EL (cell line): ENCODE measurements around the gene PI3.
A peak's percentile ranks its signal among the peaks of the same experiment; 100 is the strongest.
"Not testable (repeated sequence)": the region's sequence is repeated elsewhere in the genome, so short reads cannot be mapped to it uniquely, and the experiment has no call there.

Experiments used
- DNase-seq: peaks from one replicate; pipeline ENCODE4 v3.0.0-alpha.2; 2016

PI3 gene

DNA sequence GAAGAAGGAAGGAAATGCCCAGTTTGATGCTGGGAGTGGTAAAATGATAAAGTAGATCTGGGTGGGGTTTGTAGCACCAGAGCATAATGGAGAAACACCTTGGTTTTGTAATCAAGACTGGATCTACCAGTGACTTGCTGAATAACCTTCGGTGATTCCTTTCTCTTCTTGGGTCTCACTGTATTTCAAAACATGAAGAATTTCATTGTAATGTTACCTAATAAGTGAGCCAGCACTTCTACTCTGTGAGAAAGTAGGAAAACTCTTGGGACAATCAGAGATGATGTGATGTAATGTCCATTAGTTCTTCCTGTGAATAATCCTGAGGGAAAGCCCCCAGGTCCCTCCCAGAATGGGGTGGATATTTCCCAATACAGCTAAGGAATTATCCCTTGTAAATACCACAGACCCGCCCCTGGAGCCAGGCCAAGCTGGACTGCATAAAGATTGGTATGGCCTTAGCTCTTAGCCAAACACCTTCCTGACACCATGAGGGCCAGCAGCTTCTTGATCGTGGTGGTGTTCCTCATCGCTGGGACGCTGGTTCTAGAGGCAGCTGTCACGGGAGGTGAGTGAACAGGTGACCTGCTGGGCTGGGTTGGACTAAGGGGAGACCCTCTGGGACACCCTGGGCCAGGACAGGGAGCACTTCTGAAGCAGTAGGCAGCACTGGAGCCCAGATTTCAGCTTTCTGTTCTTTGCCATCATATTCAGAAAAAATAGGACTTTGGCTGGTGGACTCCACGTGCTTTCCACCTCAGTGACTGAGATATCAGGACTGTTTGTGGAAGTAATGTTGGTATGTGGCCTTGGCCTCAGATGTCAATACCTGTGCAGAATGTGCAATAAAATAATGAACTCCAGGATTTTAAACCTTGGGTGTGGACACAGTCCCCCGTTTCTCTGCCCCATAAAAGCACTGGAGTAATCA lies at the start of gene PI3:
Gene PI3, plus strand, starts transcription at position 469 of the 931 bp plus-strand sequence. Its CDS starts 21 bp downstream, at position 490.
- peak; percentile 36 for DNase-seq

DNA sequence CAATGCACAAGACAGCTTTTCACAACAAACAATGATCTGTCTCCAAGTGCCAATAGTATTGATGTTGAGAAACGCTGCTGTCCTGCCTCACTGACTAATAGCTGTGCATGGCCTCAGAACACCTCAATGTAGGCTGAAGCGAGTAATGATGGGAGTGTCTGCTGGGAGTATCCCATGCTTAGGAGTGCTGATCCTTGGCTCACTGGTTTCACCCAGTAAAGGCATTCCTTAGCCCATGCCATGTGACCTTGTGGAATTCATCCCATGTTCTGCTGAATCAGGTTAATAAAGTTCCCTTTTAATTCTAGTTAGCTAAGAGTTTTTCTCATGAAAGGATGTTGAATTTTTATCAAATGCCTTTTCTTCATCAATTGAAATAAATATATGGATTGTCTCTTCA lies 46.6 kb upstream of the PI3 start:
- DNase-seq: no peak

DNA sequence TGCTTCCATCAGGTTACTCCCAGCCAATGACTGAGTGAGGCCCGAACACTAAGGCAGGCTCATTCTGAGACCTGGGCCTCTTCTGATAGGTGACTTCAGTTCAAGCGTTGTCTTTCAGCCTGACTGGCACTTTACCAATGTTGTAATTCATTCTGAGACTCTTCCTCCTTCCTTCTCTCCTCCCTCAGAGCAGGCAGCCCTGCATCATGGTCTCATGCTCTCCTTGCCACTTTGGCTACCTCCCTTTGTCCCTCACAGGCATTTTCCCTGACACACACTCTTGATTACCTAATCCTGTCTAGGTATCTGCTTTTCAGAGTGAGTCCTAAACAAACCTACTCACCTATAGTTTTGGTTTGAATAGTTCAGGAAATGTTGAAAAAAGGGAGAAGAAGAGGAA lies 37.8 kb upstream of the PI3 start:
- DNase-seq: no peak

DNA sequence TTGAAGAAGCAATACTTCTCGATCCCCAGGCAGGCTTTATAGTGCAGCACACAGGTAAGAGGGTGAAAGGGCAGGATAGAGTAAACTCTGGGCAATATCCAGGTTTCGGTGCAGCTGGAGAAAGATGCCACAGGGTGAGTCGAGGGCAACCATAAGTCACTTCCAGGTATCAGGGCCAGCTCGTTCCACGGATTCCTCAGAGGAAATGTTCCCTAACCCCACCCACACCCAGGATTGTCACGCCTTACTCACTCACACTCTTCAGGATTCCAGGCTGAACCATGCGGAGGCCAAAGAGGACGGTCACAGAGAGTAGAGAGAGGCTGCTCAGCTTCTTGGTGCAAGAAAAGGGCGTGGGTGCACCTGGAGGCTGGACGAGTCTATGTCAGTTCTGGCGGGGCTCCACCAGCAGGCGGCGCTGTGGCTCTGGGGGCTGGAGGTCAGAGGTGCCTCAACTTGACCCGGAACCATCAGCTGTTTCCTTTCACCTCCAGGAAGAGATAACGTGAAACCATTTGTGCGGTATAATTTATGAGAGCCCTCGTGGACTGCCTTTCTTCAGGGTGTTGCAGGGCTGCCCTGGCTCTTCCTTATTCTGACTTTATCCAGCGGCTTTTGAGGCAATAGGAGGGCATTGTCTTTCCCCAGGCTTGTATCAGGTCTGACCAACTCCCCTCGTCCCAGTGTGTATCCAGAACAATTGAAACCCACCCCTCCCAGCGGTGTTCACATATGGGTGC lies 36.0 kb upstream of the PI3 start:
- DNase-seq: peak; percentile 8

DNA sequence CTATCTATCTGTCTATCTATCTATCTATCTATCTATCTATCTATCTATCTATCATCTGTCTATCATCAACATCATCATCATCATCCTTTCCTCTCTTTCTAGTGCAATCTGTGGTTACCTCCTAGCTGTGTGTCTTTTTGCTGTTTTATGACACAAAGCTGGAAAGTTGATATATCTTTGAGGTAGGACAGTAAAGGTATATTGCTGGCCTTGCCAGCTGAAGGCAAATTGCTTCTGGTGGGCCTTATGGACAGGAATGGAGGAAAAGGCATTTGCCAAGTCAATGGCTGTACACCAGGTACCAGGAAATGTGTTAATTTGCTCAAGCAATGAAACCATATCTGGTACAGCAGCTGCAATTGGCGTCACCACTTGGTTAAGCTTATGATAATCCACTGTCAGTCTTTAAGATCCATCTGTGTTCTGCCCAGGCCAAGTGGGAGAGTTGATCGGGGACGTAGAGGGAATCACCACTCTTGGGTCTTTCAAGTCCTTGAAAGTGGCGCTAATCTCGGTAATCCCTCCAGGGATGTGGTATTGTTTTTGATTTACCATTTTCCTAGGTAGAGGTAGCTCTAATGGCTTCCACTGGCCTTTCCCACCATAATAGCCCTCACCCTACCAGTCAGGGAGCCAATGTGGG lies 34.8 kb upstream of the PI3 start:
- not testable (repeated sequence) for DNase-seq

- DNase-seq: no peak
These were observed 33.9 kb upstream of the PI3 start for GRCh38 chr20:45140836-45141235.

GRCh38 chr20:45149062-45149461 lies 25.6 kb upstream of the PI3 start:
- no peak for DNase-seq

GRCh38 chr20:45152405-45152804 lies 22.3 kb upstream of the PI3 start:
- DNase-seq: no peak

- DNase-seq: no peak
These were observed 21.6 kb upstream of the PI3 start for GRCh38 chr20:45153147-45153546.

DNA sequence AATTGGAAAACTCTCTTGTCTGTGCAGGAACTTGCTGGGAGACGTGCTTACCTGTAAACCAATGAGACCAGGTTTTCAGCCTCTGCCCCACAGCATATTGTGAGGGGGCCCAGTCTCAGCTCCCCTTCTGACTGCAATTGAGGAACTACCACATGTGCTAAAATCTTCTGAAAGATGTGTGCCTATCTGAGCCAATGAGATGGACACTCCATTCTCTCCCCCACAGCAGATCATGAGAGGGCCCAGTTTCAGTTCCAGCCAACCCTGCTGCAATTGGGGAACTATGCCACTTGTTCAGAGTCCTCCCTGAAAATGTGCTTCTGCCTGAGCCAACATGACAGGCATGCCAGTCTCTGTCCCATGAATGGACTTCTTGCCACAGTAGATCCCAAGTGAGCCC lies 20.9 kb upstream of the PI3 start:
- no peak for DNase-seq

DNA sequence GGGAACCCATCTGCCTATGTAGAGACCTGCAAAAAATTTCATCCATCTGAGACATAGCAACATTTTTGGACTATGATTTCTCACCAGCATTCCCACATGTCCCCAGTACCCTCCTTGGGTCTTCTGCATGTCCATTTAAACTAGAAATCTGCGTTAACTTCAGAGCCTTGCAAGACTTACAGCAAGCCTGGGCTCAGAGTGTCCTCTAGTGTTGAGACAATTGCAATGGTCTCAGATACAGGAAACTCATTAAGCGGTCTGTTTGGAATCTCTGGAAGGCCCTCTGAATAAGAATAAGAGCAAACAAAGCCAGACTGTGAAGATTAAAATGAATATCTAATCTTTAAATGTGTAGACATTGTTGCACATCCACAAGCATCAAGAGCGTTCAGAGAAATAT lies 20.5 kb upstream of the PI3 start:
- DNase-seq: no peak

- DNase-seq: not testable (repeated sequence)
These were observed 19.9 kb upstream of the PI3 start for GRCh38 chr20:45154794-45155193.

DNA sequence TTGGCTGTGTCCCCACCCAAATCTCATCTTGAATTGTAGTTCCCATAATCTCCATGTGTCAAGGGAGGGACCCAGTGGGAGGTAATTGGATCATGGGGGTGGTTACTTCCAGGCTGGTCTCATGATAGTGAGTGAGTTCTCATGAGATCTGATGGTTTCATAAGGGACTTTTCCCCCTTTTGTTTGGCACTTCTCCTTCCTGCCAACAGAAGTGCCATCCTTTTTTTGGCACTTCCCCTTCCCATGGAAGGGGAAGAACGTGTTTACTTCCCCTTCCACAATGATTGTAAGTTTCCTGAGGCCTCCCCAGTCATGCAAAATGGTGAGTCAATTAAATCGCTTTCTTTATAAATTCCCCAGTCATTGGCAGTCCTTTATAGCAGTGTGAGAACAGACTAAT lies 18.0 kb upstream of the PI3 start:
- no peak for DNase-seq

DNA sequence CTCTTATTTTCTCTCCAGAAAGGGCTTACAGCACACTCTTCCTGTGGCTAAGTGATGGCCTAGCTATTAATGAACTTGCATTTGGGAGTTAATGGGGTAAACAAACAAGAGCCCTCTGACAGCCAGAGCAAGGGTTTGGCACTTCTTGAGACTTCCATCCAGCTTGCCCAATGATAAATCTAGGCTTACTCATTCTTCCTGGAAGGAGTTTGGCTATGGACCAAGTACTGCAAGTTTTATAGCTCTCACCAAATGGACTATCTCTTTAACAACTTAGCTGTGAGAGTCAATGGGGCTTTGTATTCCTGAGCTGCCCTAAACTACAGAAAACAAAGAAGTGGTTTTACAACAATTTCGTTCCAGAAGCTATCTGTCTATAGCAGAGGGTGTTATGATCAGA lies 16.7 kb upstream of the PI3 start:
- peak; percentile 63 for DNase-seq

GRCh38 chr20:45163083-45163803 lies 11.5 kb upstream of the PI3 start:
- no peak for DNase-seq

GRCh38 chr20:45164906-45165305 lies 9.8 kb upstream of the PI3 start:
- DNase-seq: no peak

DNA sequence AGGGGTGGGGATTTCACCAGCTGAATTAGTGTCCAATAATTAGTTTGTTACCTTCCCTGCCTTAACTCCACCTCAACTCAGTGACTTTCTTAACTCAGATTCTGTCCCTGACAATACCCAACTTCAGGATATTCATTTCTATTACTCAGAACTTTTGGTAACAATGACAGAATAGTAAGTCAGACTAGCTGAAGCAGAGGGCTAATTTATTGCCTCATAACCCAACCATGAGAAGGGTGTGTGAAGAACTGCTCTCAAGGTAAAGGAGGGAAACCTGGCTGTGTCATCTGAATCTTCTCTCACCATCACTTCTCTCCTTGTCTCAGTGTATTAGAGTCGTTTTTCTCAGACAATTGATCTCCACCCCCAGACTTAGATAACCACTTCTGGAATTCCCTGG lies 1.2 kb upstream of the PI3 start:
- no peak for DNase-seq

- no peak for DNase-seq
These were observed 2.0 kb downstream of the PI3 start for GRCh38 chr20:45176526-45177267.

- no peak for DNase-seq
These were observed 4.5 kb downstream of the PI3 start for GRCh38 chr20:45179166-45179565.

- DNase-seq: peak; percentile 20
These were observed 6.9 kb downstream of the PI3 start for GRCh38 chr20:45181639-45182038.

DNA sequence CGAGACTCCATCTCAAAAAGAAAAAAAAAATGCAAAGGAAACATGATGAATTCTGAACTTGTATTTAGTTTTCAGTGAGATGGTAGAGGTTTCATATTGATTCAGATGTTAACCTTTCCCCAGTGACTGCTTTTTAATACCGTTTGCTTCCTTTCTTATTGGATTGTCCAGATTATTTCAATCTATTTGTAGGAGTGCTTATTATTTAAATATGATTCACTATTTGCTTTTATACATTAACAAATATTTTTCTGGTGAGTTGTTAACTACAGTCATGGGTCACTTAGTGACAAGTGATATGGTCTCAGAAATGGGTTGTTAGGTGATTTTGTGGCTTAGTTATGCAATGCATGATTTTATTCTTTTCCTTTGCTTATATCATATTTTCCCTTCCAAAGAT lies 8.4 kb downstream of the PI3 start:
- no peak for DNase-seq

- no peak for DNase-seq
These were observed 13.0 kb downstream of the PI3 start for GRCh38 chr20:45187693-45188092.
